KOPT-K1 (cell line): ENCODE data around the gene PUS3.
"Not testable (repeated sequence)": the region's sequence is repeated elsewhere in the genome, so short reads cannot be mapped to it uniquely, and the experiment has no call there.

Experiments
- H3K27ac ChIP-seq: fragments of 200-600 bp; sonication (generic); 2 replicates; pipeline ENCODE4 v1.5.1; 2016; ENCODE audit warnings: antibody characterized with exemption, mild to moderate bottlenecking, low read depth, low read length; ENCODE audit not compliant: poor library complexity, severe bottlenecking
- H3K36me3 ChIP-seq: fragments of 200-600 bp; sonication (generic); 2 replicates; pipeline ENCODE4 v1.5.1; 2017; ENCODE audit warnings: antibody characterized with exemption, mild to moderate bottlenecking, low read length, moderate library complexity; ENCODE audit not compliant: insufficient read depth
- H3K9me3 ChIP-seq: fragments of 200-600 bp; sonication (generic); 2 replicates; pipeline ENCODE4 v1.5.1; 2017; ENCODE audit warnings: antibody characterized with exemption, low read length, mild to moderate bottlenecking; ENCODE audit not compliant: insufficient read depth, poor library complexity, severe bottlenecking

PUS3 gene

GRCh38 chr11:125931116-125931515 lies 28.1 kb upstream of the PUS3 start:
- Histone ChIP-seq H3K9me3 (no peaks in the 10 kb centered on the region), H3K27ac (no peak overlapping the region), H3K36me3 (no peaks in the 10 kb centered on the region)

- no peaks in the 10 kb centered on the region for H3K36me3 ChIP-seq
- H3K9me3 ChIP-seq = no peaks in the 10 kb centered on the region
- H3K27ac ChIP-seq = no peak overlapping the region
Measured at GRCh38 chr11:125930076-125930450, 27.1 kb upstream of the PUS3 start.

GRCh38 chr11:125929445-125930075 lies 26.6 kb upstream of the PUS3 start:
- Histone ChIP-seq H3K9me3 (no peaks in the 10 kb centered on the region), H3K36me3 (no peaks in the 10 kb centered on the region), H3K27ac (no peak overlapping the region)

- no peak overlapping the region for H3K27ac ChIP-seq
- no peaks in the 10 kb centered on the region for H3K9me3 ChIP-seq
- no peaks in the 10 kb centered on the region for H3K36me3 ChIP-seq
Measured at GRCh38 chr11:125926682-125927081, 23.7 kb upstream of the PUS3 start.

- H3K9me3 ChIP-seq = no peaks in the 10 kb centered on the region
- no peak overlapping the region for H3K27ac ChIP-seq
- no peaks in the 10 kb centered on the region for H3K36me3 ChIP-seq
Measured at GRCh38 chr11:125925804-125926203, 22.8 kb upstream of the PUS3 start.

- Histone ChIP-seq H3K27ac (no peak overlapping the region), H3K9me3 (no peaks in the 10 kb centered on the region), H3K36me3 (no peaks in the 10 kb centered on the region)
Measured at GRCh38 chr11:125925247-125925740, 22.3 kb upstream of the PUS3 start.

- Histone ChIP-seq H3K36me3 (no peaks in the 10 kb centered on the region), H3K27ac (no peak overlapping the region), H3K9me3 (no peaks in the 10 kb centered on the region)
Measured at GRCh38 chr11:125924384-125925007, 21.5 kb upstream of the PUS3 start.

GRCh38 chr11:125923633-125924032 lies 20.6 kb upstream of the PUS3 start:
- Histone ChIP-seq H3K27ac (no peak overlapping the region), H3K36me3 (no peaks in the 10 kb centered on the region), H3K9me3 (no peaks in the 10 kb centered on the region)

GRCh38 chr11:125923012-125923579 lies 20.1 kb upstream of the PUS3 start:
- Histone ChIP-seq H3K27ac (no peak overlapping the region), H3K36me3 (no peaks in the 10 kb centered on the region), H3K9me3 (no peaks in the 10 kb centered on the region)

GRCh38 chr11:125922156-125922555 lies 19.1 kb upstream of the PUS3 start:
- Histone ChIP-seq H3K27ac (no peak overlapping the region), H3K9me3 (no peaks in the 10 kb centered on the region), H3K36me3 (no peaks in the 10 kb centered on the region)

- Histone ChIP-seq H3K27ac (no peak overlapping the region), H3K9me3 (no peaks in the 10 kb centered on the region), H3K36me3 (no peaks in the 10 kb centered on the region)
Measured at GRCh38 chr11:125921042-125921441, 18.0 kb upstream of the PUS3 start.

GRCh38 chr11:125918140-125918840 lies 15.3 kb upstream of the PUS3 start:
- Histone ChIP-seq H3K27ac (no peak overlapping the region), H3K36me3 (no peaks in the 10 kb centered on the region), H3K9me3 (no peaks in the 10 kb centered on the region)

- Histone ChIP-seq H3K9me3 (no peaks in the 10 kb centered on the region), H3K36me3 (no peaks in the 10 kb centered on the region), H3K27ac (no peak overlapping the region)
Measured at GRCh38 chr11:125916683-125917347, 13.8 kb upstream of the PUS3 start.

- H3K36me3 ChIP-seq, H3K27ac ChIP-seq, H3K9me3 ChIP-seq: not testable (repeated sequence)
Measured at GRCh38 chr11:125914601-125915000, 11.6 kb upstream of the PUS3 start.

- H3K9me3 ChIP-seq = no peaks in the 10 kb centered on the region
- no peak overlapping the region for H3K27ac ChIP-seq
Measured at GRCh38 chr11:125910226-125910849, 7.3 kb upstream of the PUS3 start.

More at GRCh38 chr11:125910226-125910849, 7.3 kb upstream of the PUS3 start:
- no peaks in the 10 kb centered on the region for H3K36me3 ChIP-seq
